Upper lobe of right lung (tissue), 1 donor: ENCODE data around the gene RPS6KC1. TPM values are rescaled to one million over a fixed set of nuclear protein-coding genes. Genes with fewer than 3 reads are reported as not detected.

Experiments
- ATAC-seq: fragments of 200-7000 bp; cut with Tn5 transposase; one replicate; pipeline ENCODE4 v1.9.1; 2020; ENCODE audit warnings: mild to moderate bottlenecking, moderate library complexity
- DNase-seq: peaks from one replicate; pipeline ENCODE4 v3.0.0-alpha.2; 2020
- H3K27ac ChIP-seq: fragments of 200-600 bp; one replicate; pipeline ENCODE4 v1.8.0; 2022
- H3K27me3 ChIP-seq: fragments of 200-600 bp; one replicate; pipeline ENCODE4 v1.8.0; 2022; ENCODE audit warnings: mild to moderate bottlenecking
- H3K36me3 ChIP-seq: fragments of 200-600 bp; one replicate; pipeline ENCODE4 v1.8.0; 2022
- H3K4me1 ChIP-seq: fragments of 200-600 bp; one replicate; pipeline ENCODE4 v1.8.0; 2022
- H3K4me3 ChIP-seq: fragments of 200-600 bp; one replicate; pipeline ENCODE4 v1.8.0; 2022; ENCODE audit warnings: mild to moderate bottlenecking
- H3K9me3 ChIP-seq: fragments of 200-600 bp; one replicate; pipeline ENCODE4 v1.8.0; 2022
- intact Hi-C: fragments of 100-400 bp; cut with DNase I; formaldehyde crosslinking; loops from one replicate; pipeline ENCODE4 v1.11.0; 2022
- total RNA-seq: library from RNA; stranded (reverse); fragmentation: NEBNext Ultra II Directional; extraction: Animal tissue kit (Norgen Biotek cat#: 25700); gene quantifications from one replicate; pipeline ENCODE4 v1.2.1, GENCODE V29; 2021
- TF ChIP-seq, protein P1 (sequence below): fragments of 200-600 bp; IDR thresholded peaks from one replicate; pipeline ENCODE4 v1.8.0; 2022; ENCODE audit warnings: antibody characterized with exemption
- donor health status: DM: no; HTN: yes; CAD: no; lungs with severe emphysema.

RPS6KC1 gene
- total RNA-seq, 1 donor from 2014 or later = 15.1 TPM

GRCh38 chr1:213275293-213275692 is 224.3 kb downstream of the RPS6KC1 start:
- TF ChIP-seq, protein P1, sequence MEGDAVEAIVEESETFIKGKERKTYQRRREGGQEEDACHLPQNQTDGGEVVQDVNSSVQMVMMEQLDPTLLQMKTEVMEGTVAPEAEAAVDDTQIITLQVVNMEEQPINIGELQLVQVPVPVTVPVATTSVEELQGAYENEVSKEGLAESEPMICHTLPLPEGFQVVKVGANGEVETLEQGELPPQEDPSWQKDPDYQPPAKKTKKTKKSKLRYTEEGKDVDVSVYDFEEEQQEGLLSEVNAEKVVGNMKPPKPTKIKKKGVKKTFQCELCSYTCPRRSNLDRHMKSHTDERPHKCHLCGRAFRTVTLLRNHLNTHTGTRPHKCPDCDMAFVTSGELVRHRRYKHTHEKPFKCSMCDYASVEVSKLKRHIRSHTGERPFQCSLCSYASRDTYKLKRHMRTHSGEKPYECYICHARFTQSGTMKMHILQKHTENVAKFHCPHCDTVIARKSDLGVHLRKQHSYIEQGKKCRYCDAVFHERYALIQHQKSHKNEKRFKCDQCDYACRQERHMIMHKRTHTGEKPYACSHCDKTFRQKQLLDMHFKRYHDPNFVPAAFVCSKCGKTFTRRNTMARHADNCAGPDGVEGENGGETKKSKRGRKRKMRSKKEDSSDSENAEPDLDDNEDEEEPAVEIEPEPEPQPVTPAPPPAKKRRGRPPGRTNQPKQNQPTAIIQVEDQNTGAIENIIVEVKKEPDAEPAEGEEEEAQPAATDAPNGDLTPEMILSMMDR = no peak

DNA sequence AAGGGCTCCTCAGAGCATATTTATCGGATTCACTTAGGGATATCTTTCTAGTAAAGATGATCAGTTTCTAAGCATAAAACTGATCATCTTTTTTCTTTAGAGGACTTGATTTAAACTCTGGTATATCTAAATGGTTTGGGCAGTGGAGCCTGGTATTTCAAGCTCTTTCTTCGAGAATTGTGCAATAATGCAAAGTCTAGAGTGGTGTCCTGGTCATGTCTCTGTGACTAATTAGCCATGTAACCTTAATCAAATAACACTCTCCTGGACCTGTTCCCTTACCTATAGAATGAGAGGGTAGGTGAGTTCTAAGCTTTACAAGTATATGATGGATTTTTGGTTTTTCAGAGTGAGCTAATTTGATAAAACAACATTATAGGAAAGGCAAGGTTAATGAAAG is 225.2 kb downstream of the RPS6KC1 start:
- H3K27ac ChIP-seq = no peak overlapping the region
- H3K36me3 ChIP-seq = no peaks in the 10 kb centered on the region
- ATAC-seq (no peak), DNase-seq (no peak)
- TF ChIP-seq, protein P1 = no peak
- H3K9me3 ChIP-seq = no peaks in the 10 kb centered on the region
- no peak overlapping the region for H3K4me3 ChIP-seq
- H3K4me1 ChIP-seq = no peaks in the 10 kb centered on the region
- no peaks in the 10 kb centered on the region for H3K27me3 ChIP-seq
- intact Hi-C loops = no loop called here

More at GRCh38 chr1:213275293-213275692, 224.3 kb downstream of the RPS6KC1 start:
- Histone ChIP-seq H3K27ac (no peak overlapping the region), H3K4me3 (no peak overlapping the region), H3K36me3 (no peaks in the 10 kb centered on the region), H3K27me3 (no peaks in the 10 kb centered on the region), H3K9me3 (no peaks in the 10 kb centered on the region), H3K4me1 (no peaks in the 10 kb centered on the region)
- no peak for ATAC-seq
- intact Hi-C loops = no loop called here
- DNase-seq = no peak

DNA sequence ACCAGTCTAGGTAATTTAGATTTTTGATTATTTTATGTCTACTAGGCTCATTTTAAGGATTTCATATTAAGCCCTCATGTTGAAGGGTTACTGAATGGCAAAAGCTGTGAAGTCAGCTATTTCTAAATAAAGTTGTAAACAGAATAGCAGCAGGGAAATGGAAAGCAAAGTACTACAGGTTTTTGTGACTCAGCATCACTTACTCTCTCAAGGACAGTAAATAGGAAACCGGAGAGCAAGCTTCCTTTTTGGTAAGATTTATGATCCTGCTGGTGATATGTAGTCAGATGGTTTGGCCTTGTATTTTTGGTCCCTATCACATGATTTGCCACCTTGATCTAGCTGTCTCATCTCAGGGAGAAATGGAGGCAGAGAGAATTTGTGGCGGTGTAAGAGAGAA is 226.0 kb downstream of the RPS6KC1 start:
- no peaks in the 10 kb centered on the region for H3K4me1 ChIP-seq
- TF ChIP-seq, protein P1 = no peak
- H3K9me3 ChIP-seq = no peaks in the 10 kb centered on the region
- no peak overlapping the region for H3K27ac ChIP-seq
- intact Hi-C loops = no loop called here
- DNase-seq = no peak
- H3K27me3 ChIP-seq = no peaks in the 10 kb centered on the region
- no peak overlapping the region for H3K4me3 ChIP-seq
- no peak for ATAC-seq
- no peaks in the 10 kb centered on the region for H3K36me3 ChIP-seq

DNA sequence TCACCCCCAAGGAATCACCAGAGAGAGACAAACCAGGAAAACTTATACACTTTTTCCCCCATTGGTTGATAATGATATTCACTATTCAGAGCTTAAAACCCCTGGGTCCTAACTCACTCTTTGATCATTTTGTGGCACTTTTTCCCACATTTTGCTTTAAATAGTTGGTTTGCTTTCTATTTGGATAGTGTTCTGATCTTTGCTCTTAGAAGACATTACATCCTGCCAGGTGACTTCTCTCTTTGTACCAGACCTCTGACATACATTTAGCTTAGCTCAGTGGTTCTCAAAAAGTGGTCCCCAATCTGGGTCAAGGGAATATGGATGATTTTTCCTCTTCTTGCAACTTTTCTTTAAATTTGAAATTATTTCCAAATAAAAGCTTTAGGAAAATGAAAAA is 228.4 kb downstream of the RPS6KC1 start:
- no peaks in the 10 kb centered on the region for H3K4me1 ChIP-seq
- no peak overlapping the region for H3K4me3 ChIP-seq
- no peaks in the 10 kb centered on the region for H3K9me3 ChIP-seq
- H3K27me3 ChIP-seq = no peaks in the 10 kb centered on the region
- DNase-seq (no peak), ATAC-seq (no peak)
- no peaks in the 10 kb centered on the region for H3K36me3 ChIP-seq
- no peak overlapping the region for H3K27ac ChIP-seq
- TF ChIP-seq, protein P1 = no peak
- intact Hi-C loops = no loop called here

- Histone ChIP-seq H3K36me3 (no peaks in the 10 kb centered on the region), H3K27ac (no peak overlapping the region), H3K4me3 (no peak overlapping the region), H3K27me3 (no peaks in the 10 kb centered on the region), H3K4me1 (no peaks in the 10 kb centered on the region), H3K9me3 (no peaks in the 10 kb centered on the region)
- no peak for ATAC-seq
- intact Hi-C loops = no loop called here
- TF ChIP-seq, protein P1 = no peak
- no peak for DNase-seq
Measured at GRCh38 chr1:213281640-213282301, 230.7 kb downstream of the RPS6KC1 start.

DNA sequence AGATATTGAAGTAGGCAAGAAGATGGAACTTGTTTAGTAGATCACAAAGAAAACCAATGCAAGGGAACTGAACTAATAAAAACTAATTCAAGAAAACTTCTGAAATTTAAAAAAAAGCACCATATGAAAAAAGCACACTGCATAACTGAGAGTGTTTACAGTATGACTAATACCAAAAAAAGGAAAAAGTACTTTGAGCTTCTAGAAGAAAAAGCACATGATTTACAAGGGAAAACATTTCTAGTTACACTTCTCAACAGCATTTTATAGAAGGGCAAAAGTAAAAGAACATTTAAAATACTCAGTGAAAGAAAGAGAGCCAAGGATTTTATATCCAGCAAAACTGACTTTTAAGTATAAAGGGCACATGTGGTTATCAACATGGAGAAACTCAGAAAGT is 233.6 kb downstream of the RPS6KC1 start:
- Histone ChIP-seq H3K4me1 (no peaks in the 10 kb centered on the region), H3K4me3 (no peak overlapping the region), H3K27ac (no peak overlapping the region), H3K9me3 (no peaks in the 10 kb centered on the region), H3K36me3 (no peaks in the 10 kb centered on the region), H3K27me3 (no peaks in the 10 kb centered on the region)
- TF ChIP-seq, protein P1 = no peak
- no peak for ATAC-seq
- intact Hi-C loops = no loop called here
- no peak for DNase-seq
